BLaER1 (cell line): Measurements from ENCODE around the gene FECH.
"Not testable (repeated sequence)": the region's sequence is repeated elsewhere in the genome, so short reads cannot be mapped to it uniquely, and the experiment has no call there.

Experiments used
- H3K27ac ChIP-seq: shearing (Covaris generic); formaldehyde crosslinking; 2 replicates; pipeline ENCODE4 v1.8.1; 2022
- H3K27me3 ChIP-seq: shearing (Covaris generic); formaldehyde crosslinking; 2 replicates; pipeline ENCODE4 v1.8.1; 2022
- H3K36me3 ChIP-seq: shearing (Covaris generic); formaldehyde crosslinking; 2 replicates; pipeline ENCODE4 v1.8.1; 2022
- H3K4me1 ChIP-seq: shearing (Covaris generic); formaldehyde crosslinking; 2 replicates; pipeline ENCODE4 v1.8.1; 2022
- H3K4me2 ChIP-seq: shearing (Covaris generic); formaldehyde crosslinking; 2 replicates; pipeline ENCODE4 v1.8.1; 2022
- H3K4me3 ChIP-seq: shearing (Covaris generic); formaldehyde crosslinking; 2 replicates; pipeline ENCODE4 v1.8.1; 2022
- H3K9ac ChIP-seq: shearing (Covaris generic); formaldehyde crosslinking; 2 replicates; pipeline ENCODE4 v1.8.1; 2022
- H3K9me3 ChIP-seq: shearing (Covaris generic); formaldehyde crosslinking; 2 replicates; pipeline ENCODE4 v1.8.1; 2022
- H4K20me1 ChIP-seq: shearing (Covaris generic); formaldehyde crosslinking; 2 replicates; pipeline ENCODE4 v1.8.1; 2022
- Cebpa-rat ChIP-seq: shearing (Covaris generic); IDR thresholded peaks from 2 replicates; pipeline ENCODE4 v1.8.1; 2022

The FECH gene

GRCh38 chr18:57534511-57534909, 52.0 kb downstream of the FECH start:
- no peak overlapping the region for H3K4me2 ChIP-seq
- no peaks in the 10 kb centered on the region for H3K4me1 ChIP-seq
- TF ChIP-seq Cebpa-rat: no peak
- no peaks in the 10 kb centered on the region for H3K9me3 ChIP-seq
- no peak overlapping the region for H3K4me3 ChIP-seq
- no peak overlapping the region for H3K9ac ChIP-seq
- no peaks in the 10 kb centered on the region for H4K20me1 ChIP-seq
- H3K27me3 ChIP-seq: no peaks in the 10 kb centered on the region
- no peak overlapping the region for H3K27ac ChIP-seq
- no peaks in the 10 kb centered on the region for H3K36me3 ChIP-seq

DNA sequence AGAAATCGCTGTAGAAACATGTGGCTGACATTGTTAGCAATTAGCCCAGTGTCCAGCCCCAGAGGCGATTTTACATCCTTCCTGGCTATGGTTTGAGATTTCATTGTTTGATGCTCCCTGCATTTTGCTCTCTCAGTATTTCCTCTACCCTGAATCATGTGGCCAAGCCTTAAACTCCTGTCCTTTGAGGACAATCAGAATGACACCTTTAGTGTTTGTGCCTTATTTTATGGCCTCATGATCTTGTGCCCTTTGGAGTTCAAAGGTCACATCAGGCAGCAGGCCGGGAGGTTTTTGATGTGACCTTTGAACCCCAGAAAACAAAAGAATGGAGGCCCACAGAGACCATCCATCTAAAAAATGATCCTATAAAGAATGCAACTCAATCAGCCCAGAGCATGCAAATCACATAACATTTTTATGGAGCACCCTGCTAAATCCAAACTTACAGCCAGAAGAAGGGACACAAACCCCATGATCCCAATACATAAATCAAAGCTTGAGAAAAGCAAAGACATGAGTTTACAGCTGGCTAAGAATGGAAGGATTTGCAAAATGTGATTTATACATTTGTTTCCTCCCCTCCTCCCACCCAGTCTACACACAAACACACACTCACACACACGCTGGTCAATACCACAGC, 52.5 kb downstream of the FECH start:
- no peak overlapping the region for H3K4me3 ChIP-seq

GRCh38 chr18:57533006-57533867, 53.3 kb downstream of the FECH start:
- Histone ChIP-seq H3K4me1 (no peaks in the 10 kb centered on the region), H3K9me3 (no peaks in the 10 kb centered on the region), H3K27ac (no peak overlapping the region), H3K4me3 (no peak overlapping the region), H3K27me3 (no peaks in the 10 kb centered on the region), H4K20me1 (no peaks in the 10 kb centered on the region), H3K9ac (no peak overlapping the region), H3K4me2 (no peak overlapping the region), H3K36me3 (no peaks in the 10 kb centered on the region)
- no peak for TF ChIP-seq Cebpa-rat

More for the DNA sequence above, 52.5 kb downstream of the FECH start:
- no peaks in the 10 kb centered on the region for H3K9me3 ChIP-seq
- H4K20me1 ChIP-seq: no peaks in the 10 kb centered on the region
- no peak overlapping the region for H3K9ac ChIP-seq
- H3K36me3 ChIP-seq: no peaks in the 10 kb centered on the region
- no peaks in the 10 kb centered on the region for H3K27me3 ChIP-seq
- no peak for TF ChIP-seq Cebpa-rat
- no peak overlapping the region for H3K27ac ChIP-seq
- no peak overlapping the region for H3K4me2 ChIP-seq
- no peaks in the 10 kb centered on the region for H3K4me1 ChIP-seq

GRCh38 chr18:57529151-57529550, 57.4 kb downstream of the FECH start:
- no peak overlapping the region for H3K27ac ChIP-seq
- no peak overlapping the region for H3K4me2 ChIP-seq
- no peaks in the 10 kb centered on the region for H3K27me3 ChIP-seq
- no peak overlapping the region for H3K4me3 ChIP-seq
- no peaks in the 10 kb centered on the region for H3K4me1 ChIP-seq
- no peaks in the 10 kb centered on the region for H4K20me1 ChIP-seq
- TF ChIP-seq Cebpa-rat: no peak
- H3K36me3 ChIP-seq: no peaks in the 10 kb centered on the region
- peaks cover 13% of the 10 kb centered on the region; the same call in 1 of the 2 replicates for H3K9me3 ChIP-seq
- H3K9ac ChIP-seq: no peak overlapping the region

DNA sequence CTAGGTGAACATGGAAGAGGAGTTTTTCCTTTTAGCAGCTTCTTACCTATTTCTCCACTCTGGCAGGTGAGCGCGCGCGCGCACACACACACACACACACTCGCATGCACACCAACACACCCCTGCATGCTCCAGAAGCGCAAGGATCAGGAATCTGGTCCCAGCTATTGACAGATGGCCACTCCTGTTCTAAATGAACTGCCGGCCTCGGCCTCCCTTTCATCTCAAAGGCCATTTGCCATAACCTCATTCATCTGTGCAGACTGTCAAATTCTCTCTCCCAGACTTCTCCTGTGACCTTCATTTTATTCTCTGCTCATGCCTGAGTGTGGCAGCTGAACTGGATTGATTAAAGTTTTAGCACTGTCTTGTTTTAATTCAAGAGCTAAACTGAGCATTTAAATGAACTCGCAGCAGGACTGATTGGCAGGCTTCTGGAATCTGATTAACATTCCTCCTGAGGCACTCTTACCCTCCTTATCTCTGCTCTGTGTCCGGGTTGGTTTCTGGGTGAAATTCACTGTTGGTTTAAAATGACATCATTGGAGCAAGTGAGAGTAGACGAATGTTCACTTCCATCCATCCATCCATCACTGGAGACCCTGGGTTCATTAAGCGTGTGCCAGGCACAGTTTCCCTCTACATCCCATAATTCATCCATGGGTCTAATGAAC, 58.8 kb downstream of the FECH start:
- Histone ChIP-seq H4K20me1 (no peaks in the 10 kb centered on the region), H3K27ac (no peak overlapping the region), H3K36me3 (no peaks in the 10 kb centered on the region), H3K4me3 (no peak overlapping the region), H3K27me3 (no peaks in the 10 kb centered on the region), H3K4me1 (no peaks in the 10 kb centered on the region), H3K9me3 (peaks cover 13% of the 10 kb centered on the region; the same call in 1 of the 2 replicates), H3K4me2 (no peak overlapping the region), H3K9ac (no peak overlapping the region)
- TF ChIP-seq Cebpa-rat: no peak

- Histone ChIP-seq H3K4me2 (no peak overlapping the region), H3K27me3 (no peaks in the 10 kb centered on the region), H3K4me1 (no peaks in the 10 kb centered on the region), H3K4me3 (no peak overlapping the region), H3K9me3 (peaks cover 13% of the 10 kb centered on the region; the same call in 1 of the 2 replicates), H3K9ac (no peak overlapping the region), H3K36me3 (no peaks in the 10 kb centered on the region), H4K20me1 (no peaks in the 10 kb centered on the region), H3K27ac (no peak overlapping the region)
- TF ChIP-seq Cebpa-rat: no peak
Measured at GRCh38 chr18:57523171-57523956, 63.1 kb downstream of the FECH start.

DNA sequence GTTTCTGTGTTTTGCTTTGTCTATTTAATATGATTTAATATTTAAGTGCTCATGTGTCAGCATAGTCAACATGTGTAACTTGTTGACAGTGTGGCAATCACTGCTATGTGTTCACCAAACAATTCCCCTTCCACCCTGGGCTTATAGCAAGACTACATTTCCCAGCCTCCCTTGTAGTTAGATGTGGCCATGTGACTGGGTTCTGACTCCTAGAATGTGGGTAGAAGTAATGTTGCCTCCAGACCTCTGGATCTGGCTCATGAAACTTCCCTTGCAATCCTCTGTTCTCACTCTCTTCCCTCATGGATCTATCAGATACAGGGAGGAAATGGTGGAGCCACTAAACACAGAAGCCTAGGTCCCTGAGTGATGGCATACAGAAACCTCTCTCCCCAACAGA, 64.2 kb downstream of the FECH start:
- not testable (repeated sequence) for H3K9ac ChIP-seq, H3K4me3 ChIP-seq, H3K36me3 ChIP-seq, H3K4me2 ChIP-seq, H4K20me1 ChIP-seq, H3K27me3 ChIP-seq, H3K4me1 ChIP-seq, H3K27ac ChIP-seq
- peaks cover 13% of the 10 kb centered on the region; the same call in 1 of the 2 replicates for H3K9me3 ChIP-seq

DNA sequence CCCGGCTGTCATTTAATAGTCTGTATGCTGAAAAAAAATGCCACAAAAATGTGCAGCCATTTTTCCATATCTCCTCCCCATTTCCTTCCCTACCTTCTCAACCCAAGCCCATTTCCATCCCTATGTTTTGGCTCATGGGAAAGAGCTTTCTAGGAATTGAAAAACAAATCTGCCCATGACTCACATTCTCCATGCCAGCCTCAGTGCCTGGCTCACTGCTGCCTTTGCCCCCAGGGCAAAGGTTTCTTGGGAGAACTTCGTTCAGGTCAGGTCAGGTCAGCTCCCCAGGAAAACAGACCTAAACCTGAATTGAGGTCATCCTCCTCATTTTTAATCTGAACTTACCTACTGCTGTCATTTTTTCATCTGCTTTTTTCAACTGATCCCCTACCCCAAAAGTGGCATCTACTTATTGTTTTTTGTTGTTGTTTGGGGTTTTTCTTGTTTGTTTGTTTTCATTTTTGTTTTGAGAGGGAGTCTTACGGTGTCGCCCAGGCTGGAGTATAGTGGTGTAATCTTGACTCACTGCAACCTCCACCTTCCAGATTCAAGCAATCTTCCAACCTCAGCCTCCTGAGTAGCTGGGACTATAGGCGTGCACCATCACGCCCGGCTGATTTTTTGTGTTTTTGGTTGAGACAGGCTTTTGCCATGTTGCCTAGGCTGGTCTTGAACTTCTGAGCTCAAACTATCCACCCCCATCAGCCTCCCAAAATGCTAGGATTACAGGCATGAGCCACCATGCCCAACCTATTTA, 66.7 kb downstream of the FECH start:
- TF ChIP-seq Cebpa-rat: no peak
- peaks cover 3% of the 10 kb centered on the region; the same call in 1 of the 2 replicates for H3K9me3 ChIP-seq
- no peaks in the 10 kb centered on the region for H3K27me3 ChIP-seq
- H3K4me1 ChIP-seq: no peaks in the 10 kb centered on the region
- H3K27ac ChIP-seq: no peak overlapping the region
- H3K4me2 ChIP-seq: no peak overlapping the region
- no peaks in the 10 kb centered on the region for H4K20me1 ChIP-seq
- no peak overlapping the region for H3K4me3 ChIP-seq
- H3K36me3 ChIP-seq: no peaks in the 10 kb centered on the region
- no peak overlapping the region for H3K9ac ChIP-seq

GRCh38 chr18:57518533-57518932, 68.0 kb downstream of the FECH start:
- no peaks in the 10 kb centered on the region for H3K27me3 ChIP-seq
- no peaks in the 10 kb centered on the region for H3K9me3 ChIP-seq
- H3K4me2 ChIP-seq: no peak overlapping the region
- no peak for TF ChIP-seq Cebpa-rat
- H3K27ac ChIP-seq: no peak overlapping the region
- no peaks in the 10 kb centered on the region for H3K4me1 ChIP-seq
- no peaks in the 10 kb centered on the region for H4K20me1 ChIP-seq
- H3K36me3 ChIP-seq: no peaks in the 10 kb centered on the region
- no peak overlapping the region for H3K4me3 ChIP-seq
- H3K9ac ChIP-seq: no peak overlapping the region
